ENCODE data around the gene OR9A2. TPM values are rescaled to one million over a fixed set of nuclear protein-coding genes. Genes with fewer than 3 reads are reported as not detected.

Gene OR9A2, protein sequence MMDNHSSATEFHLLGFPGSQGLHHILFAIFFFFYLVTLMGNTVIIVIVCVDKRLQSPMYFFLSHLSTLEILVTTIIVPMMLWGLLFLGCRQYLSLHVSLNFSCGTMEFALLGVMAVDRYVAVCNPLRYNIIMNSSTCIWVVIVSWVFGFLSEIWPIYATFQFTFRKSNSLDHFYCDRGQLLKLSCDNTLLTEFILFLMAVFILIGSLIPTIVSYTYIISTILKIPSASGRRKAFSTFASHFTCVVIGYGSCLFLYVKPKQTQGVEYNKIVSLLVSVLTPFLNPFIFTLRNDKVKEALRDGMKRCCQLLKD
- polyA plus RNA-seq (ENCODE audit: insufficient read length in 3 of 3): not detected

DNA sequence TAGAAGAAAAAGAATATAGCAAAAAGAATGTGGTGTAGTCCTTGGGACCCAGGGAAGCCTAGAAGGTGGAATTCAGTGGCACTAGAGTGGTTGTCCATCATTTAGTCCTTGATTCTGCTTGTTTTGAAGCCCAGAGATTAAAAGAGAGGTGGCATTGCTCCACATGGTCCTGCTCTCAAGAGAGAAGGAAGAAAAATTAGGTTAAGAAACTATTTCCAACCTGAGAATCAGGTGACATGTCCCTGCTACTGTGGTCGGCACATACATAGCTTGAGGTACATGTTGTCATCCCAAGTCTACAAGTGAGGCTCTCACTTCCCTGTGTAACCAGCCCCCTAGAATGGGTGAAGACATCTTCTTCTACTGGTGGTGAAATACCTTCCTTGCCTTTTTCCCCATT is at the start of gene OR9A2:
Gene OR9A2 (minus strand): TSS at position 101 of the 400 bp plus-strand sequence. CDS start 0 bp downstream, at position 101.
- DNase-seq (ENCODE audit: low read depth in 3 of 3, low spot score in 2 of 3): no peak

- no peak for DNase-seq (ENCODE audit: low read depth in 3 of 3, low spot score in 2 of 3)
Measured at GRCh38 chr7:143074141-143074540, 47.2 kb upstream of the OR9A2 start.

DNA sequence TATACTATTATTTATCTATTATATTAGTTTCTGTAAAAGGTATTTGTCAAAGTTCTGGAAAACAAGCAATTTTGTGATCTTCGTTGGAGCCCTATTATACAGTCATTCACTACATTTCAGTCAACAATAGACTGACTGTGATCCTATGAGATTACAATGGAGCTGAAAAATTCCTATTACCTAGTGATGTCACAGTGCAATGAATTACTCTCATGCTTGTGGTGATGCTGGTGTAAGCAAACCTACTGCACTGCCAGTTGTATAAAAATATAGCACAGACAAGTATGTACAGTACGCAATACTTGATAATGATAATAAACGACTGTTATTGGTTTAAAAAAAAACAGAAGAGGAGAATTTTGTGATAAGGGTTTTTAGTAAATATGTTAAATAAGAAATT is 46.6 kb upstream of the OR9A2 start:
- no peak for DNase-seq (ENCODE audit: low read depth in 3 of 3, low spot score in 2 of 3)

DNA sequence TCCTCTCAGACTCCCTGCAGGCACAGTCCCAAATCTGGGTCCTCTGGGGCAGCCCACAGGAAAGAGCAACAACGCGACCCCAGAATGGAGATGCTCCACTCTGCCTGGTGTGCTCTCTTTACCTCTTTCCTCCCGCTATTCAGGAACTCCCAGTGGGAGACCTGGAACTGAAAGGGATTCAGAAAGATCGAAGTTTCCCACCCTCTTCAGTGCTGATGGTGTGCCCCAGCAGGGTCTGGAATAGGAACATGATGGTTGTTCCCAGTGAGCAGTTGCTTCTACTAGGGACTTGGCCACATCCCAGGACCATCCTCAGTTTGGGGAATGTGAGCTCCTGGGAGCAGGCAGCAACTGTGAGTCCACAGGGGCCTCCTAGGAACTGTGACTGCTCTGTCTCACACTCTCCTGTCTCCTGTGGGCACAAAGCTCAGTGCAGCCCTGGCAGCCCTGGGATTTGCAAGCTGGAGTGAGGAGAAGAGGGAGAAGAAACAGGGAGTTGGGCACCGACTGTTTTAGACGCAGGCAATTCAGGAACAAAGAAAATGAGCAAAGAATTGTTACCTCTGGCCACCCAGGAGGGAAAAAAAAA is 43.1 kb upstream of the OR9A2 start:
- no peak for DNase-seq (ENCODE audit: low read depth in 3 of 3, low spot score in 2 of 3)

- DNase-seq (ENCODE audit: low read depth in 3 of 3, low spot score in 2 of 3): no peak
Measured at GRCh38 chr7:143068446-143068845, 41.5 kb upstream of the OR9A2 start.

DNA sequence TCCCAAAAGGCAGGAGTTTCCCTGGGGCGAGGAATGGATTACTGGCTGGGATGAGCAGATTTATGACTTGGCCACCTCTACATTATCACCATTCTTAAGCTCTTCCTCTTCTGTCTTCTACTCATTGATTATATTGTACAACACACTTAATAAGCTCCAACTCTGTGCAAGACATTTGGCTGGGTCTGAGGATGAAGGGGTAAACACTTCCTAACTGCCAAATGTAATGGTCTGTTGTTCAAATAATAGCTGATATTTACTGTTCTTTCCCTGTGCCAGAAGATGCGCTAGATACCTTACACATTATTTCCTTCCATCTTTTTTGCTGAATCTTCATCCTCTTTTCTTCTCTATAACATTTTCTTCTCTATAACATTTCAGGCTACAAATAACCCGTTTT is 36.8 kb upstream of the OR9A2 start:
- no peak for DNase-seq (ENCODE audit: low read depth in 3 of 3, low spot score in 2 of 3)

GRCh38 chr7:143055754-143056153 is 28.8 kb upstream of the OR9A2 start:
- no peak for DNase-seq (ENCODE audit: low read depth in 3 of 3, low spot score in 2 of 3)

- DNase-seq (ENCODE audit: low read depth in 3 of 3, low spot score in 2 of 3): no peak
Measured at GRCh38 chr7:143054621-143055020, 27.7 kb upstream of the OR9A2 start.

DNA sequence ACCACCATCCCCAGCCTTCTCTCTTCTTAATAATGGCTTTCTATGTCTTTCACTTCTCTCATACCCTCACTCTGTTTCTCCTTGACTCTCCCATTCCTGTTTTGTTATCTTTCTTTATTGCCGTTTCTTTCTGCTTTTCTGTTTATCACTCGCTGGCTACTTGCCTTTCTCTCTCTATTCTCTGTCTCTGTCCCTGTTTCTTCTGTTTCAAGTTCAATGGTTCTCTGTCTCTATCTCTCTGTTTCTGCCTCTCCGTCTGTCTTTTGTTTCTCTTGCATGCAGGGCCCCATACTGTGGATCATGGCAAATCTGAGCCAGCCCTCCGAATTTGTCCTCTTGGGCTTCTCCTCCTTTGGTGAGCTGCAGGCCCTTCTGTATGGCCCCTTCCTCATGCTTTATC is 25.1 kb upstream of the OR9A2 start, which contains the start of gene OR6V1:
Gene OR6V1 (plus strand): TSS at position 301 of the 400 bp plus-strand sequence. CDS start 0 bp downstream, at position 301.
- DNase-seq (ENCODE audit: low read depth in 3 of 3, low spot score in 2 of 3): no peak

GRCh38 chr7:143050931-143051330 is 24.0 kb upstream of the OR9A2 start:
- peak in 1 of 3 donors; percentile 18 for DNase-seq (ENCODE audit: low read depth in 3 of 3, low spot score in 2 of 3)

- no peak for DNase-seq (ENCODE audit: low read depth in 3 of 3, low spot score in 2 of 3)
Measured at GRCh38 chr7:143049362-143049761, 22.4 kb upstream of the OR9A2 start.

DNA sequence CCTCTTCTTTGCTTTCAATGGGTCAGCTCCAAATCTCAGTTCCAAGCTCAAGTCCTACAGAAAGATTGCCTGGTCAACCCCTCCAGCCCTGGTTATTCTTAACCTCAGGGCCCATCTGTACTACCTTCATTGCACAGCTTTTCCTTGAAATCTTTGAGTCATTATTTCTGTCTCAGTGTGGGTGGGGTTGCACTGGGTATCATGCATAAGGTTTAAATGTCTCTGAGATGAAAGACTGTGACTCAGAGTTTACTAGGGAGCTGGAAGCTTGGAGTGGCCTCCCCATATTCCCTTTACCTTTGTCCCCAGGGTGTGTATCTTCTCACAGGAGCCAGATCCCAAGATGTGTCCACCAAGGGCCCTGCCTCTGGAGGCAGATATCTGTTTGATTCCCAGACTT is 21.9 kb upstream of the OR9A2 start:
- DNase-seq (ENCODE audit: low read depth in 3 of 3, low spot score in 2 of 3): no peak

DNA sequence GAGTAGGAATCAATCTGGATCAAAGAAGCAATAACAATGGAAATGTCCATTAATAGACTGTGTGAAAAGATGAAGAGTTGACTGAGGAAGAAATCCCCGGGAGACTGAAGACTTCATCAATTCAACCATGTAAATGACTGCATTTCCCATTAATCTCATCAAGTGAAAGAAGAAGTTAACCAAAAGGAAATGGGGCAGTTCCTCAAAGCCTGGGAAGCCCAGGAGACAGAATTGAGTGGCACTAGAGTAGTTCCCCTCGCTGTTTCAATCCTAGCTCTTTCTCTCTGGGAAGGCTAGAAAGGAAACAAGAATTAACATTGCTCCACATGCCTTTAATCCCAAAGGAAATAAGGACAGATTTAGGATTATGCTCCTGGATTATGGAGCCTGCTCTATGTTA is 20.4 kb upstream of the OR9A2 start:
- DNase-seq (ENCODE audit: low read depth in 3 of 3, low spot score in 2 of 3): no peak

DNA sequence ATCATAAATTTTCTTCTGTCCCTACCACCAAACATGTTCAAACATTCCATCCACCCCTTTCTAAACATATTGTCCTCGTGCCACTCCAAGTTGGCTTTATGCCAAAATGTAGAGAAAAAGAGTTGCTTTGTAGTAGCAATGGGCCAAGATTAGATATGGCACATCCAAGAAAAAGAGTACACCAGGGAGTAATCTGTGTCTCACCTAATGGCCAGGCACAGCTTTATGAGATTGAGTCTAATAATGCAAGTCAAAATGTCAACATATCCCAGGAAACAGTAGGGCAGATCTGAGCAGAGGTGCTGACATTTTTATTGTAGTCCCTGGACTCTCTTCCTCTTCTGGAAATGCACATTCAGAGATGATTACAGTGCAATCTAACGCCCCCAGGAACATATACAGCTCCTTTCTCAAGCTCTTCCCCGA is 19.5 kb upstream of the OR9A2 start:
- DNase-seq (ENCODE audit: low read depth in 3 of 3, low spot score in 2 of 3): no peak

GRCh38 chr7:143043391-143043790 is 16.5 kb upstream of the OR9A2 start:
- no peak for DNase-seq (ENCODE audit: low read depth in 3 of 3, low spot score in 2 of 3)

GRCh38 chr7:143042790-143043271 is 15.9 kb upstream of the OR9A2 start:
- no peak for DNase-seq (ENCODE audit: low read depth in 3 of 3, low spot score in 2 of 3)

- no peak for DNase-seq (ENCODE audit: low read depth in 3 of 3, low spot score in 2 of 3)
Measured at GRCh38 chr7:143042159-143042789, 15.3 kb upstream of the OR9A2 start.

DNA sequence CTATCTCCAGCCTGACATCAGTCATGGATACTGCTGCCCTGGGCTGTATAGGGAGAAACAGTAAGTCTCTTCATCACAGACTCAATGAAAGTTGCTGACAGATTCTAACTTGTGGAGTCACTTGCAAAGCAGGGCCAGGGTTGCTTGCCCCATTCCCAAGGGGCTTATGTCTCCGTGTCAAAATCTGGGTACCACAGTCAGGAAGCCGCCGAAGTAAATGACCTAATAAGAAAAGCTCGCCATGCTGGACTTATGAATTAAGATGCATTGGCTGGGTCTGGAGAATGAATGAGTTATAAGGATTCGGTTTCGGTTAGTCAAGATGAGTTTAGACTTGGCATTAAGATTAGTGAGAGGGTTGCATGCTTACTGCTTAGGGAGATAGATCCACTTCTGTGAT is 14.4 kb upstream of the OR9A2 start:
- no peak for DNase-seq (ENCODE audit: low read depth in 3 of 3, low spot score in 2 of 3)

DNA sequence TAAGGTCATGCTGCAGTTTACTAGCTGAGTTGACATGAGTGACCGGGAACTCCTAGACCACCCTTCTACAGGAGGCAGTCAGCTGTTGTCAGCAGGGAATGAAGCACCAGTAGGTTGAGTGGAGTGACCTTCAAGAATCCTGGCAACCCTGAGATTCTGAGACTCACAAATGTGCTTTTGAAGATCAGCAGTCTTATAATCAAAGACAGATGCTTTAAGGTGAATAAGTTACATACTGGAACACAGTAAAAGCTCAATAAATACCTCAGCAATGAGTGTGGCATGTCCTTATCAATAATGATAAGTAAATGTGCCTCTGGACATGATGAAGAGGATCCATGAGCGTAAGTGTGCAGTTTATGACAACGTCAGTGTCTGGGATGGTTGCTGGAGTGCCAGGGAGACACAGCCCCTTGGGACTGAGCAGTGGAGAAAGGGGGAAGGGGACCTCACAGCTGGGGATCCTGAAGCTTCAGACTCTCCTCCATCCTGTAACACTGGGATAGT is 13.3 kb upstream of the OR9A2 start:
- DNase-seq (ENCODE audit: low read depth in 3 of 3, low spot score in 2 of 3): no peak

- no peak for DNase-seq (ENCODE audit: low read depth in 3 of 3, low spot score in 2 of 3)
Measured at GRCh38 chr7:143038635-143039034, 11.7 kb upstream of the OR9A2 start.

- DNase-seq (ENCODE audit: low read depth in 3 of 3, low spot score in 2 of 3): no peak
Measured at GRCh38 chr7:143027683-143028082, 751 bp upstream of the OR9A2 start.

DNA sequence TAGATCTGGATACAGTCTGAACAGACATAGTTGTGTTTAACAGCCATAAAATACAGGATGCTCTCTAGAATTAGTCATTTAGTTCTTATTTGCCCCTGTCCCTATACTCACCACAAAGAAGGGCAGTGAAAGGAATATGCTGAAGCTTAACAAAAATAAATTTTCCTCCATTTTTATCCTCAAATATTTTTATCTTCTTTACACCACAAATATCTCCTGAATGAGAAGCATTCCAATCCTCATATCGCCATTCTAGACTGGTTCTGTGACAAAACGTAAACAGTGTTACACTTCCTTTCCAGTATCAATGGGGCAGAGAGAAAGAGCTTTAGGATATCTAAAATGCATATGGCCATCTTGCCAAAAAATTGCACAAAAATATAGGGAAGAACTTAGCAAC is 1.6 kb downstream of the OR9A2 start:
- DNase-seq (ENCODE audit: low read depth in 3 of 3, low spot score in 2 of 3): no peak

Measured in right renal cortex interstitium (tissue), 3 donors.